Activated CD4-positive, alpha-beta T cell treated with anti-CD3 and anti-CD28 coated beads for 36 hours (primary cell): ENCODE data around the gene PPP1R27. TPM values are rescaled to one million over a fixed set of nuclear protein-coding genes. Genes with fewer than 3 reads are reported as not detected.
"Not testable (repeated sequence)": the region's sequence is repeated elsewhere in the genome, so short reads cannot be mapped to it uniquely, and the experiment has no call there.

Experiments
- ATAC-seq: fragments of 200-7000 bp; cut with Tn5 transposase; one replicate; pipeline ENCODE4 v1.10.0; 2021; ENCODE audit warnings: mild to moderate bottlenecking, moderate library complexity
- CTCF ChIA-PET: fragments of 350-600 bp; sonication (Branson Sonifier 250); formaldehyde crosslinking; loops from one replicate; lab custom pipeline; 2021; ENCODE audit warnings: antibody characterized with exemption; lab: Charles Lee
- POLR2A ChIA-PET: fragments of 350-600 bp; sonication (Branson Sonifier 250); formaldehyde crosslinking; loops from one replicate; lab custom pipeline; 2021; ENCODE audit warnings: antibody characterized with exemption, inconsistent platforms; lab: Charles Lee
- DNase-seq: peaks from one replicate; pipeline ENCODE4 v3.0.0-alpha.2; 2020
- H3K27ac Mint-ChIP-seq: one replicate; pipeline ENCODE4 v1.8.0; 2021; ENCODE audit warnings: mixed read lengths
- H3K27me3 Mint-ChIP-seq: one replicate; pipeline ENCODE4 v1.8.0; 2021; ENCODE audit warnings: mixed read lengths
- H3K36me3 Mint-ChIP-seq: one replicate; pipeline ENCODE4 v1.8.0; 2021; ENCODE audit warnings: low read depth, mixed read lengths
- H3K4me1 Mint-ChIP-seq: one replicate; pipeline ENCODE4 v1.8.0; 2021; ENCODE audit warnings: mixed read lengths
- H3K4me3 Mint-ChIP-seq: one replicate; pipeline ENCODE4 v1.8.0; 2021; ENCODE audit warnings: mild to moderate bottlenecking, moderate library complexity, mixed read lengths
- H3K9me3 Mint-ChIP-seq: one replicate; pipeline ENCODE4 v1.8.0; 2021; ENCODE audit warnings: low read depth, mixed read lengths
- intact Hi-C, 2 experiments: fragments of 100-400 bp; cut with DNase I in 1 of 2; cut with micrococcal nuclease in 1 of 2; formaldehyde crosslinking; loops; one replicate each; pipeline versions ENCODE4 v1.14.2 to v1.15.1; 2022 to 2024; cut with DNase I, micrococcal nuclease
- total RNA-seq, 2 experiments: library from RNA; stranded (reverse); gene quantifications; one replicate each; pipeline ENCODE4 v1.2.3, GENCODE V29; 2021

The PPP1R27 gene
- total RNA-seq, 2 experiments from 2014 or later, result not detected

GRCh38 chr17:81845881-81846742, 11.3 kb upstream of the PPP1R27 start:
- H3K4me1 Mint-ChIP-seq, result no peaks in the 10 kb centered on the region
- intact Hi-C loops, result no loop called here
- H3K4me3 Mint-ChIP-seq, result no peak overlapping the region
- no peak overlapping the region for H3K27ac Mint-ChIP-seq
- H3K9me3 Mint-ChIP-seq, result no peaks in the 10 kb centered on the region
- ATAC-seq, result no peak
- ChIA-PET CTCF (no interaction called here), POLR2A (no interaction called here)
- H3K36me3 Mint-ChIP-seq, result peaks cover 39% of the 10 kb centered on the region
- no peaks in the 10 kb centered on the region for H3K27me3 Mint-ChIP-seq
- no peak for DNase-seq

DNA sequence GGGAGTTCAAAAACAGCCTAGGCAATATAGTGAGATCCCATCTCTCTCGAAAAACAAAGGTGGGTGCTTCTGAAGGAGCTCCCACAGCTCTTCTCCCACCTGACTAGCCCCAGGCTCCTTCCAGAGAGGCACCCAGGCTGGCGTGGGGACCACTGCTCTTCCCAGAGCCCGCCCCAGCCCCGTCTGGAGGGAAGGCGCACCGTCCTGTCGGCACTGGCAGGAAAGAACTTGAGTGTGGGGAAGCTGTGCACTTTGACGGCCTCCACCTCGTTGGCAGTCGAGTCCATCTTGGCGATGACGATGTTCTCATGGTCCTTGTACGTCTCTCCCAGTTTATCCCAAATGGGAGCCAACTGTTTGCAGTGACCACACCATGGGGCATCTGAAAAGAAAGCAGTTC, 10.5 kb upstream of the PPP1R27 start:
- POLR2A ChIA-PET, result no interaction called here
- no peaks in the 10 kb centered on the region for H3K9me3 Mint-ChIP-seq
- H3K27ac Mint-ChIP-seq, result no peak overlapping the region
- H3K4me1 Mint-ChIP-seq, result no peaks in the 10 kb centered on the region
- no peak for ATAC-seq
- H3K27me3 Mint-ChIP-seq, result no peaks in the 10 kb centered on the region
- CTCF ChIA-PET, result interaction anchor here (0.6 kb wide), 1 partner anchor 114 kb away, joined by 3 read pairs; no protein-coding TSS in a partner anchor
- peaks cover 37% of the 10 kb centered on the region for H3K36me3 Mint-ChIP-seq
- no peak for DNase-seq
- intact Hi-C loops, result no loop called here
- no peak overlapping the region for H3K4me3 Mint-ChIP-seq

- no peak overlapping the region for H3K27ac Mint-ChIP-seq
- H3K9me3 Mint-ChIP-seq, result no peaks in the 10 kb centered on the region
- peaks cover 37% of the 10 kb centered on the region for H3K36me3 Mint-ChIP-seq
- DNase-seq (no peak), ATAC-seq (no peak)
- intact Hi-C loops, result no loop called here
- no peaks in the 10 kb centered on the region for H3K27me3 Mint-ChIP-seq
- ChIA-PET POLR2A (no interaction called here), CTCF (interaction anchor here (0.6 kb wide), 1 partner anchor 114 kb away, joined by 3 read pairs; no protein-coding TSS in a partner anchor)
- no peak overlapping the region for H3K4me3 Mint-ChIP-seq
- no peaks in the 10 kb centered on the region for H3K4me1 Mint-ChIP-seq
Measured at GRCh38 chr17:81844887-81845286, 10.0 kb upstream of the PPP1R27 start.

GRCh38 chr17:81844327-81844851, 9.5 kb upstream of the PPP1R27 start:
- Mint-ChIP-seq H3K36me3 (peaks cover 37% of the 10 kb centered on the region), H3K27ac (no peak overlapping the region), H3K4me1 (no peaks in the 10 kb centered on the region), H3K27me3 (no peaks in the 10 kb centered on the region), H3K4me3 (no peak overlapping the region), H3K9me3 (no peaks in the 10 kb centered on the region)
- CTCF ChIA-PET, result no interaction called here
- intact Hi-C loops, result no loop called here
- POLR2A ChIA-PET, result no interaction called here
- DNase-seq (no peak), ATAC-seq (no peak)

GRCh38 chr17:81843713-81844326, 9.0 kb upstream of the PPP1R27 start:
- Mint-ChIP-seq H3K4me1 (no peaks in the 10 kb centered on the region), H3K36me3 (peaks cover 34% of the 10 kb centered on the region), H3K27ac (no peak overlapping the region), H3K4me3 (no peak overlapping the region), H3K9me3 (no peaks in the 10 kb centered on the region), H3K27me3 (no peaks in the 10 kb centered on the region)
- CTCF ChIA-PET, result no interaction called here
- intact Hi-C loops, result no loop called here
- no peak for ATAC-seq
- no peak for DNase-seq
- POLR2A ChIA-PET, result interaction anchor here (0.7 kb wide), 1 partner anchor 740 kb away, joined by 4 read pairs; no protein-coding TSS in a partner anchor

- ChIA-PET CTCF (interaction anchor here (1.0 kb wide), 1 partner anchor 18 kb away, joined by 6 read pairs; no protein-coding TSS in a partner anchor), POLR2A (interaction anchor here (0.7 kb wide), 1 partner anchor 739 kb away, joined by 4 read pairs; no protein-coding TSS in a partner anchor)
- H3K27me3 Mint-ChIP-seq, result no peaks in the 10 kb centered on the region
- no peaks in the 10 kb centered on the region for H3K4me1 Mint-ChIP-seq
- no peak overlapping the region for H3K4me3 Mint-ChIP-seq
- DNase-seq, result no peak
- peaks cover 32% of the 10 kb centered on the region for H3K36me3 Mint-ChIP-seq
- no peaks in the 10 kb centered on the region for H3K9me3 Mint-ChIP-seq
- intact Hi-C loops, result no loop called here
- ATAC-seq, result no peak
- H3K27ac Mint-ChIP-seq, result no peak overlapping the region
Measured at GRCh38 chr17:81842725-81843504, 8.1 kb upstream of the PPP1R27 start.

GRCh38 chr17:81842378-81842724, 7.5 kb upstream of the PPP1R27 start:
- DNase-seq, result no peak
- Mint-ChIP-seq H3K27me3 (no peaks in the 10 kb centered on the region), H3K36me3 (peaks cover 32% of the 10 kb centered on the region), H3K4me1 (no peaks in the 10 kb centered on the region), H3K9me3 (no peaks in the 10 kb centered on the region), H3K27ac (no peak overlapping the region), H3K4me3 (no peak overlapping the region)
- intact Hi-C loops, result no loop called here
- ATAC-seq, result no peak
- CTCF ChIA-PET, result interaction anchor here (1.0 kb wide), 1 partner anchor 19 kb away, joined by 6 read pairs; no protein-coding TSS in a partner anchor
- POLR2A ChIA-PET, result no interaction called here

GRCh38 chr17:81841866-81842265, 7.0 kb upstream of the PPP1R27 start:
- no peak overlapping the region for H3K4me3 Mint-ChIP-seq
- H3K9me3 Mint-ChIP-seq, result no peaks in the 10 kb centered on the region
- no peaks in the 10 kb centered on the region for H3K4me1 Mint-ChIP-seq
- DNase-seq (no peak), ATAC-seq (no peak)
- CTCF ChIA-PET, result no interaction called here
- POLR2A ChIA-PET, result interaction anchor here (0.6 to 1.1 kb wide), 2 partner anchors 20 to 265 kb away, joined by 3 to 4 read pairs; no protein-coding TSS in a partner anchor
- intact Hi-C loops, result no loop called here
- H3K27ac Mint-ChIP-seq, result no peak overlapping the region
- H3K36me3 Mint-ChIP-seq, result peaks cover 28% of the 10 kb centered on the region
- H3K27me3 Mint-ChIP-seq, result no peaks in the 10 kb centered on the region

DNA sequence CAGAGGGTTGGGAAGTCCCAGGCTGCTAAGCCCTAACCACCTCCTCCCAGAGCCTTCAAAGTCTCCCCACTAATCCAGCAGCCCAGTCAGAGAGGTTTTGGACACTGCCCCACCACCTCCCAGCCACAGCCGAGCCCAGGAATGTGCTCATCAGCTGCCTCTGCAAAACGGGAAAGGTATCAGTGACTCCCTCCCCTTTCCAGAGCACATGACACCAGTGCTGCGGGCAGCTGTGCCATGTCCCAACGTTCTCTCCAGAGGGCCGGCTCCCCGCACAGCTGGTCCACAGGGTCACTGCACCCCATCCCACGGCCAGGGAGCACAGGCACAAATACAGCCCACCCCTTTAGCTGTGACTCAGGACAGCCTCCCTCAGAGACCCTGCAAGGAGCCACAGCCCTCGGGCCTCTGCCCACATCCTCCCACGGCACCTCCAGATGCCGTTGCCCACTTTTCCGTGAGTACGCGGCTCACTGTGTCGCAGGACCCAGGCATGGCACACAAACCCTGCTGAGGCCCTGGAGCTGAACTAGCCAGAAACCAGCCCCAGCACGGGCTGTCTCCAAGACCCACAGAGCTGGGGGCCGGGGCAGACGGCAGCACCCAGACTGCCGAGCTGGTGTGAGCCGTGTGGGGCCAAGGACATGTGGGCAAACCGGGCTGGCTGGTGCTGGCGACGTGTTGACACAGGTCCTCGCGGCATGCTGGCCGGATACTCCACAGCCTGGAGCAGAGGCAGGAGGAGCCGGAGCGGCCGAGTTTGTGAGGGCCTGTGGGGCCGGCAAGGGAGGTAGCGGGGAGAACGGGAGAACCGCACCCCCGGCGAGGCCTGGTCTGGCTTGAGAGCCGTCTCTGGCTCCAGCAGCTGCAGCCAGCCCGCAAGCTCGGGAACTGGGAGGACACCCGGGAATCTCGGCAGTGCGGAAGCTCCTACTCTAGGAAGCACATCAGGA, 6.3 kb upstream of the PPP1R27 start:
- no peak overlapping the region for H3K4me3 Mint-ChIP-seq
- H3K27me3 Mint-ChIP-seq, result no peaks in the 10 kb centered on the region
- no peak overlapping the region for H3K27ac Mint-ChIP-seq
- POLR2A ChIA-PET, result interaction anchor here (0.6 to 1.1 kb wide), 2 partner anchors 21 to 264 kb away, joined by 3 to 4 read pairs; no protein-coding TSS in a partner anchor
- DNase-seq, result no peak
- peaks cover 22% of the 10 kb centered on the region for H3K36me3 Mint-ChIP-seq
- no peaks in the 10 kb centered on the region for H3K4me1 Mint-ChIP-seq
- H3K9me3 Mint-ChIP-seq, result no peaks in the 10 kb centered on the region
- CTCF ChIA-PET, result no interaction called here
- no peak for ATAC-seq
- intact Hi-C loops, result no loop called here

- intact Hi-C loops, H3K4me3 Mint-ChIP-seq, H3K9me3 Mint-ChIP-seq, CTCF ChIA-PET, H3K27ac Mint-ChIP-seq, H3K4me1 Mint-ChIP-seq, DNase-seq, H3K27me3 Mint-ChIP-seq, ATAC-seq: not testable (repeated sequence)
- H3K36me3 Mint-ChIP-seq, result peaks cover 16% of the 10 kb centered on the region
- POLR2A ChIA-PET, result interaction anchor here (0.6 kb wide), 1 partner anchor 45 kb away, joined by 4 read pairs; no protein-coding TSS in a partner anchor
Measured at GRCh38 chr17:81840059-81840458, 5.2 kb upstream of the PPP1R27 start.
